WTC11 (cell line): ENCODE data around the gene PDK2. TPM values are rescaled to one million over a fixed set of nuclear protein-coding genes. Genes with fewer than 3 reads are reported as not detected.

ENCODE experiments used
- ATAC-seq: fragments of 200-7000 bp; cut with Tn5 transposase; 2 replicates; pipeline ENCODE4 v1.10.0; 2021; ENCODE audit warnings: mild to moderate bottlenecking, moderate library complexity
- CTCF ChIA-PET: fragments of 300-600 bp; sonication (Branson Sonifier 250); formaldehyde crosslinking; loops from one replicate; lab custom pipeline; 2021; ENCODE audit warnings: antibody characterized with exemption; lab: Charles Lee
- POLR2A ChIA-PET: fragments of 350-600 bp; sonication (Branson Sonifier 250); formaldehyde crosslinking; loops from one replicate; lab custom pipeline; 2021; ENCODE audit warnings: antibody characterized with exemption; lab: Charles Lee
- DNase-seq: peaks from one replicate; pipeline ENCODE4 v3.0.0; 2021; ENCODE audit warnings: low spot score
- H3K27ac Mint-ChIP-seq: 2 replicates; pipeline ENCODE4 v1.8.0; 2021; ENCODE audit warnings: mixed read lengths
- H3K27me3 Mint-ChIP-seq: 2 replicates; pipeline ENCODE4 v1.8.0; 2021; ENCODE audit warnings: low read depth, mild to moderate bottlenecking, moderate library complexity, mixed read lengths
- H3K36me3 Mint-ChIP-seq: 2 replicates; pipeline ENCODE4 v1.8.0; 2021; ENCODE audit warnings: mixed read lengths
- H3K4me1 Mint-ChIP-seq: 2 replicates; pipeline ENCODE4 v1.8.0; 2022; ENCODE audit warnings: mixed read lengths
- H3K4me3 Mint-ChIP-seq: 2 replicates; pipeline ENCODE4 v1.8.0; 2021; ENCODE audit warnings: mild to moderate bottlenecking, moderate library complexity, mixed read lengths
- H3K9me3 Mint-ChIP-seq: 2 replicates; pipeline ENCODE4 v1.8.0; 2021; ENCODE audit warnings: mixed read lengths
- ELF4 ChIP-seq: sonication (generic); formaldehyde crosslinking; IDR thresholded peaks from 2 replicates; pipeline ENCODE4 v1.8.1; 2022; ENCODE audit warnings: low read depth, mild to moderate bottlenecking, moderate library complexity, missing genetic modification reagents
- ETV6 ChIP-seq: sonication (generic); formaldehyde crosslinking; IDR thresholded peaks from 2 replicates; pipeline ENCODE4 v1.8.1; 2022; ENCODE audit warnings: mild to moderate bottlenecking, missing genetic modification reagents
- JAZF1 ChIP-seq: fragments of 250-450 bp; sonication (Bioruptor Pico); IDR thresholded peaks from 2 replicates; pipeline ENCODE4 v1.9.0; 2021; ENCODE audit warnings: moderate library complexity, mild to moderate bottlenecking, inconsistent platforms
- MXD4 ChIP-seq: fragments of 250-450 bp; sonication (Bioruptor Pico); IDR thresholded peaks from 2 replicates; pipeline ENCODE4 v1.8.0; 2021; ENCODE audit warnings: mild to moderate bottlenecking, moderate library complexity, borderline replicate concordance
- NFE2L1 ChIP-seq: sonication (generic); formaldehyde crosslinking; IDR thresholded peaks from 2 replicates; pipeline ENCODE4 v1.8.1; 2023; ENCODE audit warnings: missing genetic modification reagents
- PRRX2 ChIP-seq: fragments of 250-450 bp; sonication (Bioruptor Pico); IDR thresholded peaks from 2 replicates; pipeline ENCODE4 v1.8.0; 2021; ENCODE audit warnings: mild to moderate bottlenecking
- SP1 ChIP-seq: sonication (generic); formaldehyde crosslinking; conservative IDR thresholded peaks from 2 replicates; pipeline ENCODE4 v1.8.1; 2022; ENCODE audit warnings: missing genetic modification reagents
- USF1 ChIP-seq: sonication (generic); formaldehyde crosslinking; IDR thresholded peaks from 2 replicates; pipeline ENCODE4 v1.8.0; 2022; ENCODE audit warnings: mild to moderate bottlenecking, missing genetic modification reagents
- ZBTB21 ChIP-seq: sonication (generic); formaldehyde crosslinking; IDR thresholded peaks from 2 replicates; pipeline ENCODE4 v1.8.1; 2023; ENCODE audit warnings: mild to moderate bottlenecking, missing genetic modification reagents, borderline replicate concordance
- ZNF121 ChIP-seq: sonication (generic); formaldehyde crosslinking; IDR thresholded peaks from 2 replicates; pipeline ENCODE4 v1.8.0; 2023; ENCODE audit warnings: missing genetic modification reagents
- ZNF232 ChIP-seq: sonication (generic); formaldehyde crosslinking; IDR thresholded peaks from 2 replicates; pipeline ENCODE4 v1.8.0; 2022; ENCODE audit warnings: mild to moderate bottlenecking, missing genetic modification reagents
- ZNF423 ChIP-seq: fragments of 250-450 bp; sonication (Bioruptor Pico); IDR thresholded peaks from 2 replicates; pipeline ENCODE4 v2.1.2; 2022; ENCODE audit warnings: mild to moderate bottlenecking, moderate library complexity
- ZNF425 ChIP-seq: fragments of 250-450 bp; sonication (Bioruptor Pico); conservative IDR thresholded peaks from 2 replicates; pipeline ENCODE4 v1.9.0; 2021; ENCODE audit warnings: mild to moderate bottlenecking
- total RNA-seq: library from RNA; stranded (reverse); gene quantifications from 3 replicates; pipeline ENCODE4 v1.2.3, GENCODE V29; 2021
- TF ChIP-seq, protein P1 (sequence below): sonication (generic); formaldehyde crosslinking; IDR thresholded peaks from 2 replicates; pipeline ENCODE4 v1.8.0; 2022; ENCODE audit warnings: missing genetic modification reagents
- TF ChIP-seq, protein P2 (sequence below): sonication (generic); formaldehyde crosslinking; IDR thresholded peaks from 2 replicates; pipeline ENCODE4 v1.8.0; 2023; ENCODE audit warnings: mild to moderate bottlenecking, missing genetic modification reagents
- TF ChIP-seq, protein P3 (sequence below): sonication (generic); formaldehyde crosslinking; IDR thresholded peaks from 2 replicates; pipeline ENCODE4 v1.8.0; 2022; ENCODE audit warnings: mild to moderate bottlenecking, missing genetic modification reagents
- TF ChIP-seq, protein P4 (sequence below): sonication (generic); formaldehyde crosslinking; IDR thresholded peaks from 2 replicates; pipeline ENCODE4 v1.8.1; 2022; ENCODE audit warnings: low read depth, mild to moderate bottlenecking, moderate library complexity, missing genetic modification reagents, borderline replicate concordance

Gene PDK2
- total RNA-seq, 1 experiment from 2014 or later: 16.6 TPM

DNA sequence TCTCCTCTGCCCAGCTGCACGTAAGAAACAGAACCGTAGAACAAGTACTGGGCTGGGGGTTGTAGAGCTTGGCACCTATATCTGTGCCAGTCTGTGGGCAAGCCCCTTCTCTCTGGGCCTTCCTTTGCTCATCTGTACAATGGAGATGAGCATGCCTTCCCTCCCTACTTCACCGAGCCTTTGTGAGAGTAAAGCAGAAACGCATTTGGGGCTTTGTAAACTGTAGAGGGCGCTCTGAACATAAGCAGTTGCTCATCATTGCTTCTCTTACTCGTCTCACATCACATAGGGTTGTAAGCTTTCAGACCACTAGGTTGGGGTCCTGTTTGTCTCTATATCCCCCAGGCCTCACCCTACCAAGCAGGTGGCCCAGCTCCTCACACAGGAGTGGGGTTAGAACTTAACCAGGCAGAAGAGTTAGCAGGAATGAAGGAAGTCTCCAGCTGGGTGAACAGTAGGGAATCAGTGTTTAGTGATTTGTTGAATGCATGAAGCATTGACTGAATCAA lies 19.8 kb downstream of the PDK2 start (continued):
- TF ChIP-seq MXD4: no peak
- TF ChIP-seq, protein P1, sequence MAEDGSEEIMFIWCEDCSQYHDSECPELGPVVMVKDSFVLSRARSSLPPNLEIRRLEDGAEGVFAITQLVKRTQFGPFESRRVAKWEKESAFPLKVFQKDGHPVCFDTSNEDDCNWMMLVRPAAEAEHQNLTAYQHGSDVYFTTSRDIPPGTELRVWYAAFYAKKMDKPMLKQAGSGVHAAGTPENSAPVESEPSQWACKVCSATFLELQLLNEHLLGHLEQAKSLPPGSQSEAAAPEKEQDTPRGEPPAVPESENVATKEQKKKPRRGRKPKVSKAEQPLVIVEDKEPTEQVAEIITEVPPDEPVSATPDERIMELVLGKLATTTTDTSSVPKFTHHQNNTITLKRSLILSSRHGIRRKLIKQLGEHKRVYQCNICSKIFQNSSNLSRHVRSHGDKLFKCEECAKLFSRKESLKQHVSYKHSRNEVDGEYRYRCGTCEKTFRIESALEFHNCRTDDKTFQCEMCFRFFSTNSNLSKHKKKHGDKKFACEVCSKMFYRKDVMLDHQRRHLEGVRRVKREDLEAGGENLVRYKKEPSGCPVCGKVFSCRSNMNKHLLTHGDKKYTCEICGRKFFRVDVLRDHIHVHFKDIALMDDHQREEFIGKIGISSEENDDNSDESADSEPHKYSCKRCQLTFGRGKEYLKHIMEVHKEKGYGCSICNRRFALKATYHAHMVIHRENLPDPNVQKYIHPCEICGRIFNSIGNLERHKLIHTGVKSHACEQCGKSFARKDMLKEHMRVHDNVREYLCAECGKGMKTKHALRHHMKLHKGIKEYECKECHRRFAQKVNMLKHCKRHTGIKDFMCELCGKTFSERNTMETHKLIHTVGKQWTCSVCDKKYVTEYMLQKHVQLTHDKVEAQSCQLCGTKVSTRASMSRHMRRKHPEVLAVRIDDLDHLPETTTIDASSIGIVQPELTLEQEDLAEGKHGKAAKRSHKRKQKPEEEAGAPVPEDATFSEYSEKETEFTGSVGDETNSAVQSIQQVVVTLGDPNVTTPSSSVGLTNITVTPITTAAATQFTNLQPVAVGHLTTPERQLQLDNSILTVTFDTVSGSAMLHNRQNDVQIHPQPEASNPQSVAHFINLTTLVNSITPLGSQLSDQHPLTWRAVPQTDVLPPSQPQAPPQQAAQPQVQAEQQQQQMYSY (CRISPR knock-in tag): no peak
- TF ChIP-seq NFE2L1 (CRISPR knock-in tag): no peak
- TF ChIP-seq ELF4 (CRISPR knock-in tag): no peak
- no peak for TF ChIP-seq ZBTB21 (CRISPR knock-in tag)
- TF ChIP-seq ZNF423: peak; percentile 31; the same call in 1 of the 2 replicates
- TF ChIP-seq, protein P2, sequence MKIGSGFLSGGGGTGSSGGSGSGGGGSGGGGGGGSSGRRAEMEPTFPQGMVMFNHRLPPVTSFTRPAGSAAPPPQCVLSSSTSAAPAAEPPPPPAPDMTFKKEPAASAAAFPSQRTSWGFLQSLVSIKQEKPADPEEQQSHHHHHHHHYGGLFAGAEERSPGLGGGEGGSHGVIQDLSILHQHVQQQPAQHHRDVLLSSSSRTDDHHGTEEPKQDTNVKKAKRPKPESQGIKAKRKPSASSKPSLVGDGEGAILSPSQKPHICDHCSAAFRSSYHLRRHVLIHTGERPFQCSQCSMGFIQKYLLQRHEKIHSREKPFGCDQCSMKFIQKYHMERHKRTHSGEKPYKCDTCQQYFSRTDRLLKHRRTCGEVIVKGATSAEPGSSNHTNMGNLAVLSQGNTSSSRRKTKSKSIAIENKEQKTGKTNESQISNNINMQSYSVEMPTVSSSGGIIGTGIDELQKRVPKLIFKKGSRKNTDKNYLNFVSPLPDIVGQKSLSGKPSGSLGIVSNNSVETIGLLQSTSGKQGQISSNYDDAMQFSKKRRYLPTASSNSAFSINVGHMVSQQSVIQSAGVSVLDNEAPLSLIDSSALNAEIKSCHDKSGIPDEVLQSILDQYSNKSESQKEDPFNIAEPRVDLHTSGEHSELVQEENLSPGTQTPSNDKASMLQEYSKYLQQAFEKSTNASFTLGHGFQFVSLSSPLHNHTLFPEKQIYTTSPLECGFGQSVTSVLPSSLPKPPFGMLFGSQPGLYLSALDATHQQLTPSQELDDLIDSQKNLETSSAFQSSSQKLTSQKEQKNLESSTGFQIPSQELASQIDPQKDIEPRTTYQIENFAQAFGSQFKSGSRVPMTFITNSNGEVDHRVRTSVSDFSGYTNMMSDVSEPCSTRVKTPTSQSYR: no peak
- TF ChIP-seq ZNF121 (CRISPR knock-in tag): no peak
- peak; percentile 71; the same call in 1 of the 2 replicates for TF ChIP-seq PRRX2 (CRISPR knock-in tag)
- TF ChIP-seq SP1: 0 out of 2 replicates have a peak, but pooled peaks have one; percentile 18
- 0 out of 2 replicates have a peak, but pooled peaks have one; percentile 25 for TF ChIP-seq ETV6
- no peak for TF ChIP-seq ZNF425 (CRISPR knock-in tag)
- TF ChIP-seq, protein P3, sequence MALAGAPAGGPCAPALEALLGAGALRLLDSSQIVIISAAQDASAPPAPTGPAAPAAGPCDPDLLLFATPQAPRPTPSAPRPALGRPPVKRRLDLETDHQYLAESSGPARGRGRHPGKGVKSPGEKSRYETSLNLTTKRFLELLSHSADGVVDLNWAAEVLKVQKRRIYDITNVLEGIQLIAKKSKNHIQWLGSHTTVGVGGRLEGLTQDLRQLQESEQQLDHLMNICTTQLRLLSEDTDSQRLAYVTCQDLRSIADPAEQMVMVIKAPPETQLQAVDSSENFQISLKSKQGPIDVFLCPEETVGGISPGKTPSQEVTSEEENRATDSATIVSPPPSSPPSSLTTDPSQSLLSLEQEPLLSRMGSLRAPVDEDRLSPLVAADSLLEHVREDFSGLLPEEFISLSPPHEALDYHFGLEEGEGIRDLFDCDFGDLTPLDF (CRISPR knock-in tag): no peak
- no peak for TF ChIP-seq USF1 (CRISPR knock-in tag)
- no peak for TF ChIP-seq JAZF1 (CRISPR knock-in tag)

DNA sequence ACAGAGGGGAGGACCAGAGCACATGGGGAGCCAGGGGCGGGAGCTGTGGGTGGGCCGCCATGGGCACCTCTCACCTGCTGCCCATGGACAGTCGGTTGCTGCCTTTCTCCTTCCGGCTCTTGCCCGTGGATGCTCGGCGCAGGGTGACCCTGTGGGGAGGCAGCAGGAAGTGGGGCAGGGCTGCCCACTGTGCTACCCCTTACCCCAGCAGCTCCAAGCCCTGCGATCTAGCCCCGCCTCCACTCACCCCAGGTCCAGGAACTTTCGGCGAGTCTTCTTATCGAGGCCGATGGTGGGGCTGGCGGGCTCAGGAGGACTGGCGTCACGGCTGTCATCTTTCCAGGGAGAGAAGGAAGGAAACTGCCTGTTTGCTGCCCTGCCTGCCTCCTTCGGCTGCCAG lies 20.6 kb downstream of the PDK2 start:
- no peaks in the 10 kb centered on the region for H3K36me3 Mint-ChIP-seq
- peaks cover 52% of the 10 kb centered on the region for H3K27me3 Mint-ChIP-seq
- ATAC-seq: no peak
- CTCF ChIA-PET: interaction anchor here (0.6 to 8.4 kb wide), 27 partner anchors 8 to 367 kb away, joined by 3 to 118 read pairs (median 7); partner anchors contain the start of genes COL1A1, ITGA3, PDK2 and PPP1R9B
- peaks cover 21% of the 10 kb centered on the region for H3K4me1 Mint-ChIP-seq
- TF ChIP-seq, protein P4, sequence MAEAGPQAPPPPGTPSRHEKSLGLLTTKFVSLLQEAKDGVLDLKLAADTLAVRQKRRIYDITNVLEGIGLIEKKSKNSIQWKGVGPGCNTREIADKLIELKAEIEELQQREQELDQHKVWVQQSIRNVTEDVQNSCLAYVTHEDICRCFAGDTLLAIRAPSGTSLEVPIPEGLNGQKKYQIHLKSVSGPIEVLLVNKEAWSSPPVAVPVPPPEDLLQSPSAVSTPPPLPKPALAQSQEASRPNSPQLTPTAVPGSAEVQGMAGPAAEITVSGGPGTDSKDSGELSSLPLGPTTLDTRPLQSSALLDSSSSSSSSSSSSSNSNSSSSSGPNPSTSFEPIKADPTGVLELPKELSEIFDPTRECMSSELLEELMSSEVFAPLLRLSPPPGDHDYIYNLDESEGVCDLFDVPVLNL: no peak
- TF ChIP-seq ZNF232 (CRISPR knock-in tag): no peak
- POLR2A ChIA-PET: interaction anchor here (1.1 kb wide), 1 partner anchor 46 kb away, joined by 3 read pairs; no protein-coding TSS in a partner anchor
- no peak for DNase-seq
- no peaks in the 10 kb centered on the region for H3K9me3 Mint-ChIP-seq
- H3K27ac Mint-ChIP-seq: no peak overlapping the region
- H3K4me3 Mint-ChIP-seq: no peak overlapping the region
